K562 (cell line): ENCODE measurements around the gene AP1B1. TPM values are rescaled to one million over a fixed set of nuclear protein-coding genes. Genes with fewer than 3 reads are reported as not detected.

ENCODE experiments used
- ATF4 ChIP-seq: fragments of 450-650 bp; formaldehyde crosslinking; IDR thresholded peaks from 2 replicates; pipeline ENCODE4 v1.4.0; 2022; ENCODE audit warnings: mild to moderate bottlenecking, moderate library complexity
- CGGBP1 ChIP-seq: fragments of 250-450 bp; sonication (Bioruptor Pico); IDR thresholded peaks from 2 replicates; pipeline ENCODE4 v1.9.0; 2021; ENCODE audit warnings: mild to moderate bottlenecking
- GABPB2 ChIP-seq: fragments of 250-450 bp; sonication (Bioruptor Pico); conservative IDR thresholded peaks from 2 replicates; pipeline ENCODE4 v1.5.1; 2021; ENCODE audit warnings: mild to moderate bottlenecking
- HDAC8 ChIP-seq: fragments of 450-650 bp; IDR thresholded peaks from 2 replicates; pipeline ENCODE4 v1.6.1; 2016; ENCODE audit warnings: mild to moderate bottlenecking, missing genetic modification characterization, moderate library complexity, missing compliant biosample characterization
- JUND ChIP-seq, 2 experiments: IDR thresholded peaks; 2 replicates in 1 of 2; 3 replicates in 1 of 2; pipeline ENCODE4 v1.6.1; 2011; ENCODE audit warnings: borderline replicate concordance in 2 of 2, low read depth in 2 of 2, low read length in 2 of 2, improper control_type of control experiment in 1 of 2, missing biosample characterization in 1 of 2, missing genetic modification characterization in 1 of 2, missing genetic modification reagents in 1 of 2
- KLF13 ChIP-seq: fragments of 450-650 bp; IDR thresholded peaks from 2 replicates; pipeline ENCODE4 v1.6.1; 2016; ENCODE audit warnings: missing genetic modification characterization, low read depth, mild to moderate bottlenecking, missing compliant biosample characterization, moderate library complexity, borderline replicate concordance
- MAZ ChIP-seq, 2 experiments: fragments of 450-650 bp in 1 of 2; sonication (generic) in 1 of 2; formaldehyde crosslinking; IDR thresholded peaks in 1 of 2; conservative IDR thresholded peaks in 1 of 2; 2 replicates each; pipeline versions ENCODE4 v1.4.0 to v1.5.0; 2020; ENCODE audit warnings: mild to moderate bottlenecking in 1 of 2, missing genetic modification reagents in 1 of 2
- NFE2 ChIP-seq: IDR thresholded peaks from 2 replicates; pipeline ENCODE4 v1.6.1; 2014; ENCODE audit warnings: antibody characterized with exemption, low read depth
- NONO ChIP-seq, 2 experiments: fragments of 200-400 bp in 1 of 2; fragments of 450-650 bp in 1 of 2; formaldehyde crosslinking in 1 of 2; IDR thresholded peaks; 2 replicates each; pipeline ENCODE4 v1.6.1; 2017; ENCODE audit warnings: low read depth in 2 of 2, mild to moderate bottlenecking in 2 of 2, moderate library complexity in 2 of 2, low read length in 1 of 2
- PML ChIP-seq: IDR thresholded peaks from 2 replicates; pipeline ENCODE4 v1.6.1; 2012; ENCODE audit warnings: low read length, inconsistent platforms
- PRDM10 ChIP-seq: fragments of 450-650 bp; IDR thresholded peaks from 2 replicates; pipeline ENCODE4 v1.6.1; 2018; ENCODE audit not compliant: partially characterized antibody
- SRSF7 ChIP-seq: fragments of 200-400 bp; formaldehyde crosslinking; optimal IDR thresholded peaks from 2 replicates; pipeline ENCODE3; 2017; ENCODE audit warnings: mild to moderate bottlenecking, low read depth, low read length
- STAT5B ChIP-seq: fragments of 250-450 bp; sonication (Bioruptor Pico); IDR thresholded peaks from 2 replicates; pipeline ENCODE4 v1.8.0; 2021; ENCODE audit warnings: mild to moderate bottlenecking, inconsistent platforms
- TAF7 ChIP-seq: fragments of 450-650 bp; IDR thresholded peaks from 2 replicates; pipeline ENCODE4 v1.6.1; 2016; ENCODE audit warnings: missing genetic modification characterization, missing compliant biosample characterization
- YY1 ChIP-seq, 3 experiments: IDR thresholded peaks; 2 replicates each; pipeline ENCODE4 v1.6.1; 2011; ENCODE audit warnings: low read length in 2 of 3, mild to moderate bottlenecking in 2 of 3, moderate library complexity in 2 of 3, borderline replicate concordance in 1 of 3, control low read depth in 1 of 3, low read depth in 1 of 3; ENCODE audit not compliant: insufficient read depth in 3 of 3, insufficient replicate concordance in 2 of 3, control insufficient read depth in 1 of 3, insufficient read length in 1 of 3; ENCODE audit errors: extremely low read depth in 1 of 3
- ZBTB2 ChIP-seq: fragments of 450-650 bp; IDR thresholded peaks from 2 replicates; pipeline ENCODE4 v1.6.1; 2016; ENCODE audit warnings: antibody characterized with exemption
- ZC3H8 ChIP-seq: fragments of 450-650 bp; IDR thresholded peaks from 2 replicates; pipeline ENCODE4 v1.6.1; 2017
- ZNF197 ChIP-seq: fragments of 200-800 bp; sonication (Bioruptor generic); IDR thresholded peaks from 2 replicates; pipeline ENCODE4 v1.6.1; 2016; ENCODE audit warnings: low read depth, missing genetic modification characterization, missing compliant biosample characterization
- ZNF436 ChIP-seq: fragments of 250-450, 450-650 bp; sonication (Bioruptor Pico); formaldehyde crosslinking; IDR thresholded peaks from 2 replicates; pipeline ENCODE4 v1.7.0; 2020; ENCODE audit warnings: mild to moderate bottlenecking
- ZNF696 ChIP-seq: fragments of 250-450 bp; sonication (Bioruptor Pico); conservative IDR thresholded peaks from 2 replicates; pipeline ENCODE4 v1.4.0; 2020; ENCODE audit warnings: mild to moderate bottlenecking, moderate library complexity
- polyA plus RNA-seq, 8 experiments: library from polyadenylated mRNA; depleted of rRNA in 4 of 8; stranded (reverse) in 5 of 8; unstranded in 3 of 8; fragments of >200 nt; fragmentation: Nextera tagmentation in 2 of 8; fragmentation: Illumina TruSeq in 1 of 8; extraction: Ambion mirVana in 2 of 8; extraction: Trizol in 1 of 8; gene quantifications; 2 replicates each; pipeline versions ENCODE4 v1.2.1 to v1.2.3, GENCODE V29; 2011 to 2014; ENCODE audit warnings: inconsistent platforms in 1 of 8, missing spikeins in 1 of 8
- total RNA-seq, 7 experiments: library from RNA; depleted of rRNA in 6 of 7; stranded (reverse); fragments of >200 nt in 6 of 7; fragmentation: Illumina TruSeq in 2 of 7; extraction: Trizol in 2 of 7; gene quantifications; 2 replicates each; pipeline versions ENCODE4 v1.2.1 to v1.2.3, GENCODE V29; 2011 to 2021; ENCODE audit warnings: low replicate concordance in 1 of 7

The AP1B1 gene
- total and polyA plus RNA-seq, 9 of the 15 experiments (the other 6 are each of a cell fraction or from before 2014, with no cell fraction given) = 1.2 to 60.9 (median 30.1) TPM

- TF ChIP-seq ATF4 (no peak), CGGBP1 (CRISPR knock-in tag) (no peak), ZNF436 (CRISPR knock-in tag) (no peak), JUND (IDR thresholded peaks at IDR 0.05; ENCODE audit: borderline replicate concordance, low read depth, low read length) (0 out of 2 replicates have a peak, but pooled peaks have one; percentile 7), JUND (tag; IDR thresholded peaks at IDR 0.05; ENCODE audit: borderline replicate concordance, low read depth, low read length) (no peak), KLF13 (tag) (no peak), TAF7 (tag) (no peak), NONO (IDR thresholded peaks at IDR 0.05; ENCODE audit: low read depth in 2 of 2, low read length in 1 of 2) (no peak), ZNF197 (CRISPR knock-in tag) (no peak), SRSF7 (no peak), MAZ (CRISPR knock-in tag; conservative IDR thresholded peaks at IDR 0.05 in 1 of 2, IDR thresholded peaks at IDR 0.05 in 1 of 2) (peak; percentile 45 to 79; a peak in 3 of 4 replicates), GABPB2 (CRISPR knock-in tag) (no peak), STAT5B (CRISPR knock-in tag) (no peak), NFE2 (no peak), PRDM10 (peak; percentile 34), HDAC8 (tag) (no peak), ZBTB2 (no peak), ZNF696 (CRISPR knock-in tag) (no peak), PML (peak; percentile 42; the same call in 1 of the 2 replicates), ZC3H8 (no peak), YY1 (IDR thresholded peaks at IDR 0.05; ENCODE audit: borderline replicate concordance in 1 of 3, control insufficient read depth in 1 of 3, extremely low read depth in 1 of 3, insufficient read depth in 3 of 3, insufficient read length in 1 of 3, insufficient replicate concordance in 2 of 3, low read depth in 1 of 3, low read length in 2 of 3) (peak; percentile 11 to 82 (median 67))
Observed at GRCh38 chr22:29387921-29388758, at the start of gene AP1B1 (continued).
